HG03139 (cell line): ENCODE results near the gene NID2.

Experiments
- ATAC-seq: cut with Tn5 transposase; IDR thresholded peaks from one replicate; pipeline ENCODE4 v1.9.1; 2021; ENCODE audit not compliant: unreplicated experiment

Gene NID2

DNA sequence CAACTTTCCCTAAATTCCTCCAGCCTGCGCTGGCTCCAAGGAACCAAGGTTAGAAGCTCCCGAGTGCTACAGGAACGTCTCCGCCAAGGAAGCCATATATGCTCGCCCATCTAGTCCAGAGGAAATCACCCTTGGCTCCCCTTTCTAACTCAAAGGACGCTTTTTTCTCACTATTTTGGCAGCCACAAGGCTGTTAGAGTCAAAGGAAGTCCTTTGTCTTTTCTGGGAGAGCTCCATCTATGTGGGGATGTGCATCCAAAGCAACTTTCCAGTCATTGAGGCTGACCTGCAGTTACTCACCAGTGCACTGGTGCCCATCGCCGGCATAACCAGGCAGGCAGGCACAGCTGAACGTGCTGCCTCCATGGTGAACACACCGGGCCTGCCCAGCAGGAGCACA is 42.0 kb downstream of the NID2 start:
- ATAC-seq: no peak

GRCh38 chr14:52026017-52026660 is 42.7 kb downstream of the NID2 start:
- ATAC-seq: no peak

GRCh38 chr14:52025310-52025709 is 43.5 kb downstream of the NID2 start:
- no peak for ATAC-seq

DNA sequence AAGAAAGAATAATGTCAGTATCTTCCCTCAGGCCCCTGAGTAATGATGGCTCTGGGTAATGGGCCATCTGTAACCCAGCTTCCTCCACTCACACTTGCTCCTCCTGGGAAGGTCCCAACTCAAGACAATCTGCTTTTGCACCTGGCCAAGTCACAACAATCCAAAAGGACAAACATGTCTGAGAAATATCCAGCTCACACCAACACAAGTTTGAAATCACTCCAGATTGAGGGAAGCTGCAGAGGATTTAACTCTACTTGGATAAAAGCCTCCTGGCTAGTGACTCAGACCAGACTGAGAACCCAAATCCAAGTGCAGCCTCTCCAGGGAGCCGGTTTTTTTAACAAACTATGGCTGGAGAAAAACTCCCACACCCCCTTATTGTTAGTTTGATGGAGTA is 45.3 kb downstream of the NID2 start:
- ATAC-seq: no peak

GRCh38 chr14:52021957-52022600 is 46.8 kb downstream of the NID2 start:
- peak; percentile 59 for ATAC-seq

DNA sequence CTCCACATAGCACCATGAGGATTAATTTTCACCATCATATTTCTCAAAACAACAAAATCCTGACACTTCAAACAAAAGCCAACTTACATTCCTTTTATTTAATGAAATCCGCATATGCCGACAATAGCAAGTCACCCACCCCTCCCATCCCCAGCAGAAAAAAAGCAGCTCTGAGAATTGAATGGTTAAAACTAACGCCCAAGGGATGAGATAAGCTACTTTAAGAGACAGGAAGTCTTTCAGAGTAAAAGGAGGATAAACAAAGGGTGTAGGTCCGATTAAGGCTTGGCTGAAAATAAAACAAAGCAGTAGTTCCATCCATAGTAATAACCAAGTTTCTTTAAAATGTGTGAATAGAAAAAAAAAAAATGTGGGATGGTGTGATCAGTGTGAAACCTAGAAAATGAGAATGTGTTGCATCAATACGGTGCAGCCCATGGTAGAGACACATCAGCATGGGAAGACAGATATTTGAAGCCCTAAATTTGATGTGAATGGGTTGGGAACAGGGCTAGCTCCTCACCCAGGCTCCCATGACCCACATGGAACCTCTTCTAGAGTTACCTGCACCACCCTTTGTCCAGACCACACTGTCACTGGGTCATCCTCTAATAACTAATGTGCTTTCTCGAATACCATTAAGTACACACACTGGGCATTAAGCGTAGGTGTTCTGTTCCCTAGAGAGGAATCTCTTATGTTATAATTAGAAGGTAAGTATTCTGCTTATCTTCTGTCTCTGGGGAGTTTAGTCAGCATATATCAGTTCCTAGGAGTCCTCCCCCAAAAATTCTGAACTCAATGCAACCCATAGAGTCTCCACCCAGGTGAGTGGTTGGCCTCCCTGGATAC is 47.8 kb downstream of the NID2 start:
- ATAC-seq: no peak

- ATAC-seq: no peak
These were observed 48.6 kb downstream of the NID2 start for GRCh38 chr14:52020161-52020714.

- no peak for ATAC-seq
These were observed 49.9 kb downstream of the NID2 start for GRCh38 chr14:52018970-52019369.

DNA sequence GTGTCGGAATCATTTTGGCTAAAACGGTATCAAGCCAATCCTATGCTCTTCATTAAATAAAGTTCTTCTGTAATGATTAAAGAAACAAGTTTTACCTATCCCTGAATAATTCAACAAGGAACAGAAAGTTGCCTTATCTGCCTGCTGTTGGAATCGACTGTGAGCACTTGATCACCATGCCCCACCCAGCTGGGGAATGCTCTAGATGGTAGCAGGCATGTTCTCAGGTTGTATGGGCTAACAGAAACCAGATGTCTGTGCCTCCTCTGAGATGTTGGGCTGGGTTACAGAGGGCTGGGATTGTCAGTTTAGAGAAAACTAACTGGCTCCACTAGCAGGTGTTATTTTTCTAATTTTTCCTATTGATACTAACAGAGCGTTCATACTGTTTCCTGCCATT is 50.6 kb downstream of the NID2 start:
- ATAC-seq: no peak

- no peak for ATAC-seq
These were observed 53.3 kb downstream of the NID2 start for GRCh38 chr14:52015411-52016030.

DNA sequence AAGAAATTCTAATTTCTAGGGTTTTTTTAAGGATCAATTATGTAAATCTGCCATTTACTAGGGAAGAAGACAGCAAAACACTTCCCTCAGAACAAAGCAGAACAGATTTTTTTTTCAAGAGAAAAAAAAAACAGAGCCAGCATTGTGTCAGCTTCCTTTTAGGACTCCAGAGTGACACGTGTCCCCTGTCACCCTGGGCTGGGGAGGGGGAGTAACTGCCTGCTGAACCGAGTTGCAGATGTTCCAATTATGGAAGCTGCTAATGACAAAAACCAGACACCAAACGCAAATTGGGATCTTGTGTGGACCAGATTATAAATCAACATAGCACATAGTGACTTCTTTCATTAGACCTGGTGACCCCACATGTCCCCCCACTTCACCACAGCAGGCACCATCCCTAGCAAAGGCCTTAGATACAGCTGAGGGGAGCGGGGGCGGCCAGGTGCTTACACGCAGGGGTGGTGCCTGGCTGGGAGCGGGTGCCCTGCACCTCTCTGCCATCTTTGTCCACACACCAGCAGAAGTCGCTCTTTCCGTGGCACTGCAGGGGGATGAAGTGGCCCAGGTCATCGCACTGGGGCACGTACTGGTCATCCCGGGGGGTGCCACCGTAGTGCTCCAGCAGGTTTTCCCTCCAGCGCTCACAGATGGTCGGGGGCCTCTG is 54.1 kb downstream of the NID2 start:
- ATAC-seq: no peak

DNA sequence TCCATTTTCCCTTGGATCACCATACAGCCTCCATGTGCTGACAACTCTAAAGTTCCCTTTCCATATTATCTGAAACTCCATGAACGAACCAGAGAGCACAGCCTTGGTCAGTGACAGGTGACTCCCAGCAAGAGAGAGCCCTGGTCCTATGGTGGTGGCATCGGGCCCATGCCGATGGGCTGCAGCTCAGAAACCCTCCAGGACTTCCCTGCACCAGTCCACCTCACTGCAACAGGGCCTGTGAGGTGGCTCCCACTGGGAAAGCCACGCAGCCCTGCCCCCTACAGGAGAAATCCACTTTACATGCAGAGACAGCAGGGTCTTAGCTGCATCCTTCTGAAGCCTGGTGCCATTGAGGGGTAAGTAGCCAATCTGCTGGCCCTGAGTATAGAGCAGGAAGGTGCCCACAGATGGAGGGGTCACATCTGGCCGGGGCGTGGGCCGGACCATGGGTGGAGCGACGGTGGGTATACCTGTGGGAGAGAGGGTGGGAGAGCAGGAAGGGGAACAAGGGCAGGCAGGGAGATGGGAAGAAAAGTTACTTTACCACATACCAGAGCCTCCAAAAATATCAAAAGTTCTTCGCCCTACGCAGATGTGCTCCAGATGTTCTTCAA is 54.8 kb downstream of the NID2 start:
- no peak for ATAC-seq

- no peak for ATAC-seq
These were observed 56.2 kb downstream of the NID2 start for GRCh38 chr14:52012635-52013034.

DNA sequence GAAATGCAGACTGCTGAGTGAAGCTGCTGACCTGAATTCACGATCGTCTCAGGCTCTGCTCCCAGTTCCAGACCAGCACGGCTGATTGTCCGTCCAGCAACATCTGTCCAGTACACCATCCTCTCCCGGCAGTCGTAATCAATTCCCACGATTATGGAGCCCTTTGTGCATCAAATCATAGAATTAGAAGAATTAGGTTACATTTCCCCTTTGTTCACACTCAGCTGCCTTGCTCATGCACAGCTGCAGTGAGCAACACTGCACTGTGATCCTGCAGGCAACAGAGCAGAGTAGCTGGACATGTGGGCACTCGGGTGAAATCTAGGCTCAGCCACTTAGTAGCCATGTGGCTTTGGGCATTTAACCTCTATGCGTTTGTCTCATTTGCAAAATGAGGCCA is 57.3 kb downstream of the NID2 start:
- ATAC-seq: no peak

DNA sequence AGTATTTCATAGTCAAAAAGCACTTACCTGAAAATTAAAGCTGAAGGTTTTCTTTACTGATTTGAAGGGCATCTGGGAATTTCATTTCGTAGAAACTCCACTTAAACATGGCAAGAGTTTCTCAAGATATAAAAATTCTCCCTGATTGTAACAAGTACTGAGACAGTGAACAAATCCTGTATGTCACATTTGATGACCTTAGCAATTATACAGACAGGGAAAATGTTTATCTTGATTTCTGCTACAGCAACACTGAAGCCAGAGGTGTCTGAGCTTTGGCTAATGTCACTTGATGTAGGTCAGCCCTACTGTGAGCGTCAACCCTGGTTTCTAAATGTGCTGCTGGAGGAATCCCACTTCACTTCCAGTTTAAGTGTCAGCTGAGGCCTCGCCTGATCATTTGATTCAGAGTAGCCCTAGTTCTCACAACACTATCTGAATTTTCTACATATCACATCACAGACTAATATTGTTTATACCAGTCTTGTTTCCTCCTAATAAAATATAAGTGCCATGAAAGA is 58.6 kb downstream of the NID2 start:
- no peak for ATAC-seq

GRCh38 chr14:52008136-52008535 is 60.7 kb downstream of the NID2 start:
- ATAC-seq: no peak

- no peak for ATAC-seq
These were observed 61.2 kb downstream of the NID2 start for GRCh38 chr14:52007637-52008036.

GRCh38 chr14:52007211-52007610 is 61.6 kb downstream of the NID2 start:
- ATAC-seq: no peak

- ATAC-seq: no peak
These were observed 62.5 kb downstream of the NID2 start for GRCh38 chr14:52006361-52006760.

DNA sequence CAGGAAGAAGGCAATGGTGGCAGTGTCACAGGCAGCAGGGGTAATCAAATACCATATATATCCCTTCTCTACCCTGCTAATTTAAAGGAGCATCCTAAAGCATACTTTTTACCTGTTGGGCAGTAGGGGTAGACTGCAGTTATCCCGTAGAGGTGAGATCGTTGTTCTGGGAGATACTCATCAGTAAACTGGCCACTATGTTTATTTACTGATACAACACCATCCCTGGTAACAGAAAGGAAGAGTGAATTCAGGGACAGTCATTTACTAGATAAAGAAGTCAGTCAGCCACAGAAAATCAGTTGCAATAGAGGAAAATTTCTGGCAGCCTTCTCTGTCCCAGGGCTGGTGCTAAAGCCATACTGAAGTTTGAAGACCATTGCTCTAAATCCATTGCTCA is 63.2 kb downstream of the NID2 start:
- ATAC-seq: no peak
